Measurements from ENCODE around the gene RFX7. TPM values are rescaled to one million over a fixed set of nuclear protein-coding genes. Genes with fewer than 3 reads are reported as not detected.

RFX7 gene
- total RNA-seq, 5 donors from 2014 or later (not counting 1 experiment from before 2014, with no cell fraction given): 23.3 to 30.4 (median 27.9) TPM

- peak overlapping the region; percentile 27 to 44 for H3K4me3 ChIP-seq (ENCODE audit: control insufficient read depth in 1 of 2, extremely low read depth in 1 of 2, low read length in 1 of 2)
These were observed 2.5 kb upstream of the RFX7 start for GRCh38 chr15:56245871-56246814.

GRCh38 chr15:56244811-56245576 lies 1.3 kb upstream of the RFX7 start:
- 33% methylated on average over 2 of the region's 10 CpGs for WGBS (ENCODE audit: insufficient coverage)
- peaks cover 33 to 40% (median 38%) of the 10 kb centered on the region in 3 donors for H3K4me1 Mint-ChIP-seq

More at GRCh38 chr15:56245871-56246814, 2.5 kb upstream of the RFX7 start:
- Histone ChIP-seq H3K9me3 (no peaks in the 10 kb centered on the region), H3K36me3 (ENCODE audit: control insufficient read depth in 2 of 2, extremely low read depth in 1 of 2, insufficient read depth in 1 of 2, low read length in 1 of 2) (no peaks in the 10 kb centered on the region), H3K27ac (ENCODE audit: low read length) (peak overlapping the region; percentile 77), H3K4me1 (ENCODE audit: control insufficient read depth in 1 of 2, extremely low read depth in 1 of 2, insufficient read depth in 2 of 2, low read length in 2 of 2) (peaks cover 15 to 27% of the 10 kb centered on the region in 2 experiments), H3K27me3 (replicated peaks in 1 of 2; ENCODE audit: control insufficient read depth in 2 of 2, extremely low read depth in 1 of 2, insufficient read depth in 2 of 2, low read length in 1 of 2) (no peaks in the 10 kb centered on the region)
- peak; percentile 68 to 92 (median 81) for DNase-seq
- Mint-ChIP-seq H3K9me3 (no peaks in the 10 kb centered on the region), H3K4me3 (peak overlapping the region; percentile 89 to 91 (median 89)), H3K36me3 (no peaks in the 10 kb centered on the region), H3K4me1 (peaks cover 27 to 33% (median 32%) of the 10 kb centered on the region in 3 donors), H3K27ac (peak overlapping the region; percentile 89 to 94), H3K27me3 (no peaks in the 10 kb centered on the region)
- ChIA-PET CTCF (interaction anchor here (0.6 to 2.4 kb wide), 10 partner anchors 10 to 1018 kb away, joined by 3 to 10 read pairs (median 4); no protein-coding TSS in a partner anchor), POLR2A (interaction anchor here in 1 of 2 donors (0.9 kb wide), 1 partner anchor 42 kb away, joined by 3 read pairs; no protein-coding TSS in a partner anchor)
- WGBS (ENCODE audit: insufficient coverage): 0% methylated on average over 12 of the region's 15 CpGs
- peak; percentile 63 to 77 (median 69) for ATAC-seq (replicated peaks in 1 of 4)

GRCh38 chr15:56244038-56244810 lies 545 bp upstream of the RFX7 start:
- H3K27me3 Mint-ChIP-seq: no peaks in the 10 kb centered on the region
- no peaks in the 10 kb centered on the region for H3K9me3 Mint-ChIP-seq
- Histone ChIP-seq H3K4me3 (ENCODE audit: control insufficient read depth in 1 of 2, extremely low read depth in 1 of 2, low read length in 1 of 2) (peak overlapping the region; percentile 60 to 84), H3K36me3 (ENCODE audit: control insufficient read depth in 2 of 2, extremely low read depth in 1 of 2, insufficient read depth in 1 of 2, low read length in 1 of 2) (no peaks in the 10 kb centered on the region), H3K9me3 (no peaks in the 10 kb centered on the region), H3K4me1 (ENCODE audit: control insufficient read depth in 1 of 2, extremely low read depth in 1 of 2, insufficient read depth in 2 of 2, low read length in 2 of 2) (peaks cover 15 to 29% of the 10 kb centered on the region in 2 experiments), H3K27me3 (replicated peaks in 1 of 2; ENCODE audit: control insufficient read depth in 2 of 2, extremely low read depth in 1 of 2, insufficient read depth in 2 of 2, low read length in 1 of 2) (no peaks in the 10 kb centered on the region), H3K27ac (ENCODE audit: low read length) (peak overlapping the region; percentile 77)
- H3K4me3 Mint-ChIP-seq: peak overlapping the region; percentile 89 to 91 (median 89)
- 5% methylated on average over 16 of the region's 29 CpGs for WGBS (ENCODE audit: insufficient coverage)
- H3K4me1 Mint-ChIP-seq: peaks cover 39 to 45% (median 44%) of the 10 kb centered on the region in 3 donors
- DNase-seq: peak in 17 of 35 experiments; percentile 0 to 47 (median 8)
- CTCF ChIA-PET: interaction anchor here (0.5 to 2.4 kb wide), 8 partner anchors 12 to 248 kb away, joined by 3 to 10 read pairs (median 3); no protein-coding TSS in a partner anchor
- H3K27ac Mint-ChIP-seq: peak overlapping the region; percentile 89 to 94
- H3K36me3 Mint-ChIP-seq: peaks cover 4% of the 10 kb centered on the region
- POLR2A ChIA-PET: interaction anchor here (0.5 to 0.9 kb wide), 5 partner anchors 9 to 957 kb away, joined by 3 to 4 read pairs (median 4); no protein-coding TSS in a partner anchor
- ATAC-seq (replicated peaks in 1 of 4): peak in 3 of 4 experiments; percentile 2 to 14 (median 4)

More at GRCh38 chr15:56244811-56245576, 1.3 kb upstream of the RFX7 start:
- DNase-seq: peak in 20 of 35 experiments; percentile 3 to 44 (median 17)
- ATAC-seq (replicated peaks in 1 of 4): no peak
- Histone ChIP-seq H3K4me1 (ENCODE audit: control insufficient read depth in 1 of 2, extremely low read depth in 1 of 2, insufficient read depth in 2 of 2, low read length in 2 of 2) (peaks cover 15 to 29% of the 10 kb centered on the region in 2 experiments), H3K27me3 (replicated peaks in 1 of 2; ENCODE audit: control insufficient read depth in 2 of 2, extremely low read depth in 1 of 2, insufficient read depth in 2 of 2, low read length in 1 of 2) (no peaks in the 10 kb centered on the region), H3K4me3 (ENCODE audit: control insufficient read depth in 1 of 2, extremely low read depth in 1 of 2, low read length in 1 of 2) (peak overlapping the region; percentile 35 to 60), H3K9me3 (no peaks in the 10 kb centered on the region), H3K36me3 (ENCODE audit: control insufficient read depth in 2 of 2, extremely low read depth in 1 of 2, insufficient read depth in 1 of 2, low read length in 1 of 2) (no peaks in the 10 kb centered on the region), H3K27ac (ENCODE audit: low read length) (peak overlapping the region; percentile 77)
- Mint-ChIP-seq H3K4me3 (peak overlapping the region; percentile 89 to 91 (median 89)), H3K27ac (peak overlapping the region; percentile 89 to 94), H3K9me3 (no peaks in the 10 kb centered on the region), H3K27me3 (no peaks in the 10 kb centered on the region), H3K36me3 (no peaks in the 10 kb centered on the region)
- POLR2A ChIA-PET: interaction anchor here (0.5 to 0.9 kb wide), 5 partner anchors 10 to 958 kb away, joined by 3 to 4 read pairs (median 4); no protein-coding TSS in a partner anchor
- CTCF ChIA-PET: interaction anchor here (0.5 to 2.4 kb wide), 16 partner anchors 11 to 1017 kb away, joined by 3 to 10 read pairs (median 3); partner anchors contain the start of gene NEDD4 (in 1 of the 2)

- Mint-ChIP-seq H3K27ac (peak overlapping the region; percentile 86 to 89), H3K4me1 (peaks cover 43 to 56% (median 54%) of the 10 kb centered on the region in 3 donors), H3K27me3 (no peaks in the 10 kb centered on the region), H3K4me3 (peak overlapping the region; percentile 86 to 91 (median 89)), H3K9me3 (no peaks in the 10 kb centered on the region), H3K36me3 (peaks cover 10% of the 10 kb centered on the region)
- ATAC-seq (replicated peaks in 1 of 4) (no peak), DNase-seq (peak in 1 of 35 experiments; percentile 24)
- Histone ChIP-seq H3K9me3 (no peaks in the 10 kb centered on the region), H3K27me3 (replicated peaks in 1 of 2; ENCODE audit: control insufficient read depth in 2 of 2, extremely low read depth in 1 of 2, insufficient read depth in 2 of 2, low read length in 1 of 2) (no peaks in the 10 kb centered on the region), H3K4me3 (ENCODE audit: control insufficient read depth in 1 of 2, extremely low read depth in 1 of 2, low read length in 1 of 2) (peak overlapping the region; percentile 54 to 66), H3K36me3 (ENCODE audit: control insufficient read depth in 2 of 2, extremely low read depth in 1 of 2, insufficient read depth in 1 of 2, low read length in 1 of 2) (no peaks in the 10 kb centered on the region), H3K4me1 (ENCODE audit: control insufficient read depth in 1 of 2, extremely low read depth in 1 of 2, insufficient read depth in 2 of 2, low read length in 2 of 2) (peaks cover 15 to 29% of the 10 kb centered on the region in 2 experiments), H3K27ac (ENCODE audit: low read length) (no peak overlapping the region)
- ChIA-PET CTCF (interaction anchor here (0.6 to 0.7 kb wide), 2 partner anchors 38 to 911 kb away, joined by 4 to 5 read pairs; no protein-coding TSS in a partner anchor), POLR2A (interaction anchor here in 1 of 2 donors (0.6 kb wide), 1 partner anchor 62 kb away, joined by 7 read pairs; no protein-coding TSS in a partner anchor)
- WGBS (ENCODE audit: insufficient coverage): 0% methylated on average over 4 of the region's 13 CpGs
These were observed 1.0 kb downstream of the RFX7 start for GRCh38 chr15:56242576-56243162.

- H3K4me3 ChIP-seq (ENCODE audit: control insufficient read depth in 1 of 2, extremely low read depth in 1 of 2, low read length in 1 of 2): peak overlapping the region in 1 of 2 donors; percentile 6
- POLR2A ChIA-PET: no interaction called here
- Mint-ChIP-seq H3K9me3 (no peaks in the 10 kb centered on the region), H3K27ac (peak overlapping the region; percentile 55 to 76), H3K4me1 (peaks cover 54 to 67% (median 63%) of the 10 kb centered on the region in 3 donors), H3K36me3 (peaks cover 16% of the 10 kb centered on the region), H3K4me3 (peak overlapping the region; percentile 64 to 89 (median 86)), H3K27me3 (no peaks in the 10 kb centered on the region)
- H3K4me1 ChIP-seq (ENCODE audit: control insufficient read depth in 1 of 2, extremely low read depth in 1 of 2, insufficient read depth in 2 of 2, low read length in 2 of 2): peaks cover 15 to 31% of the 10 kb centered on the region in 2 experiments
- no peaks in the 10 kb centered on the region for H3K27me3 ChIP-seq (replicated peaks in 1 of 2; ENCODE audit: control insufficient read depth in 2 of 2, extremely low read depth in 1 of 2, insufficient read depth in 2 of 2, low read length in 1 of 2)
- ATAC-seq (replicated peaks in 1 of 4) (no peak), DNase-seq (peak in 1 of 35 experiments; percentile 16)
- CTCF ChIA-PET: no interaction called here
- H3K36me3 ChIP-seq (ENCODE audit: control insufficient read depth in 2 of 2, extremely low read depth in 1 of 2, insufficient read depth in 1 of 2, low read length in 1 of 2): no peaks in the 10 kb centered on the region
- no CpG with 5 or more reads among the region's 5 CpGs for WGBS (ENCODE audit: insufficient coverage)
- no peaks in the 10 kb centered on the region for H3K9me3 ChIP-seq
- peak overlapping the region; percentile 16 for H3K27ac ChIP-seq (ENCODE audit: low read length)
These were observed 2.1 kb downstream of the RFX7 start for GRCh38 chr15:56241374-56242105.
